T follicular helper cell (primary cell): ENCODE results near the gene NOL6.
A peak's percentile ranks its signal among the peaks of the same experiment; 100 is the strongest.

Experiments used
- DNase-seq: peaks from one replicate; pipeline ENCODE4 v3.0.0-alpha.2; 2020; ENCODE audit warnings: low read depth

Gene NOL6

DNA sequence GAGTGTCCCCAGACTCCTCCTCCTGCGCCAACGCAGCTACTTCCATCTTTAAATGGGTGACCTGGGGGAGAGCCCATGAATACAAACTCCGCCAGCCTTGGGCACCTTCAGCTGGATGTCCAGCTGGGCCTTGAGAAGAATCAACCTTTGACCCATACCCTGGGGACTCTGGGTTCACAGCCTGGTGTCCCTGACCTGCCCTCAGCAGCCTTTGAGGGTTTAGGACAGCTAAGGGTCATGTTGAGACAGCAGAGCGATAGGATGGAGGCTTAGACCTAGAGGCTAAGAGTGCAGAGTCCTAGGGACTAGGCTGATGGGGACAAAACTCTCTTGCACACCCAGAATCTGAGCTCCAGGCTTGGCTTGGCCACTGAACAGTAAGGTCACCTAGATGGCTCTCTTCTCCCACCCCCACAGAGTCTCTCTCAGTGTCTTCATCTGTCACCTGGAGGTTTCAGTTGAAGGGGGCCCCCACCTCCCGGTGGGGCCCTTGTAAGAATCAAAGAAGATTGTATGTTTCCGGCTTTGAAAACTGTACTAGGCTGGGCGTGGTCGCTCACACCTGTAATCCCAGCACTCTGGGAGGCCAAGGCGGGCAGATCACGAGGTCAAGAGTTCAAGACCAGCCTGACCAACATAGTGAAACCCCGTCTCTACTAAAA lies 19.6 kb downstream of the NOL6 start:
- no peak for DNase-seq

DNA sequence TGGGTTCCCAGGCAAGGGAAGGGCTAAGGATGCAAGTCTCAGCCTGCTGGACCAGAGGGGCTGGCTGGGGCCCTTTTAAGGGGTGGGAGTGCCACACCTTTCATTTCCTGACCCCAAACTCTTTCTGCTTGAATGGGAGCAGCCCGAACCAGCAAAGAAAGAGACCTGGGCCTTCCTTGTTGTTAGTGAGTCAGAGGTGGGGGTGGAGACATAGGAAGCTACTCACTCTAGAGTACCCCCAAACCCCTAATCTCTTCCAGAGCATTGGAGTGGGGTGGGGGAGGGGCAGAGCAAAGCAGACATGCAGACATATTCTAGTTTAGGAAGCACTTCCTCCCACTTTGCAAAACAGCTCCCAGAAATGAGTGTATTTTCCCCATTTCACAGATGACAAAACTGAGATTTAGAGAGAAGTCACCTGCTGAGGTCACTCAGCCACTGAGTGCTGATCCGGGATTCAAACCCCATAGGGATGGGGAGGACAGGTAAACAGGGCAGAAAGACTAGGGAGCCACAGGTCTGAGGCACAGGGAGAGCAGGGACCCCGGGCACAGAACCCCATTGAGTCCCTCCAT lies 20.4 kb downstream of the NOL6 start:
- DNase-seq = no peak

DNA sequence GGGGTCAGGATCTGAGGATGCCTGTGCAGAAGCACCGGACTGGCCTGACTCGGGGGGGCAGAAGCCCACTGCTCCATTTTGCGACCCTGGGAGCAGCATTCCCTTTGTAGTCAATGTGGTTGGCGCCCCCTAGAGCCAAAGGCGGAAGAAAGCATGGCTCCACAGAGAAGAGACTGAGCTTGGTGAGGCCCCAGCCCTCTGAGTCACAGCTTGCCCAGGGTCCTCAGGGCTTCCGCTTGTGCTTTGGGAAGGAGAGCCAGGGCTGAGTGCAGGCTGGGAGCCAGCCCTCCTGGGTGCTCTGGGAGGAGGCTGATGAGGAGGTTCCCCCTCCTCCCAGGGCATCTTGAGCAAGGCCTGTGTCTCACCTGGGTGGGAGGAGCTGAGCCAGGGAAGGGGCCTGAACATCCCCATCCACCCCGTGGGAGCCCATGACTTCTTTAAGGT lies 20.9 kb downstream of the NOL6 start:
- peak; percentile 30 for DNase-seq

DNA sequence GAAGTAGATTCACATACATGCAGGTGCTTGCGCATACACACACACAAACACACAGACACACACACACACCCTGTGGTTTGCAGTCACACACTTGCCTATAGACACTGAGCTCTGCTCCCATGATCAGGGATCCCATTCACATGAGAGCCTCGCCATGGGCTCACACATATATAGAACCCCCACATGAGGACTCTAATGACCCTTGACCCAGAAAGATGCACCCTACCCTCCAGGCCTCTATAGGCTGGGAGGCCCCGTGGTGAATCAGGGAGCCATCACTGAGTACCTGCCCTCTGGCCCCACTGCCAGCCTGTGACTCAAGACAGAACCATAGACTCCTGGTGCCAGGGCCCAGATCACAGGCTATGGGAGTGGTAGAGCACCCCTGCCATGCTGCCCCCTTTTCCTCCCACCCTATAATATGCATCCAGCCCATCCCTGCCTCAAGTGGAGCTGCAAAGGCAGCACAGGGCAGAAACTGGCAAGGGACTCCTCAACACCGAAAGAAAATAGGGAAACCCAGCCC lies 23.0 kb downstream of the NOL6 start:
- DNase-seq = no peak

DNA sequence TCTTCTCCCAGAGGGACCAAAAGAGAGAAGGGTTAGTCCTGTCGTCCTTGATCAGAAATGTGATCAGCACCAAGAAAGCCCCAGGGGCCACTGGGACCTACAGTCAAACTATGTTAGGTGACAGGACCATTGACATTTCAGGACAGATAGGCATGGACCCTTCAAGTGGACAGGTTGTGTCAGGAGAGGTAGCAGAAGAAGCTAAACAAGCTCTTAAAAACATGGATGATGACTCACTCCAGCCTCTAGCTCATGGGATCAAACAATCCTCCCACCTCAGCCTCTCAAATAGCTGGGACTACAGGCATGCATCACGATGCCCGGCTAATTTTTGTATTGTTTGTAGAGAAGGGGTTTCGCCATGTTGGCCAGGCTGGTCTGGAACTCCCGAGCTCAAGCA lies 24.0 kb downstream of the NOL6 start:
- no peak for DNase-seq

DNA sequence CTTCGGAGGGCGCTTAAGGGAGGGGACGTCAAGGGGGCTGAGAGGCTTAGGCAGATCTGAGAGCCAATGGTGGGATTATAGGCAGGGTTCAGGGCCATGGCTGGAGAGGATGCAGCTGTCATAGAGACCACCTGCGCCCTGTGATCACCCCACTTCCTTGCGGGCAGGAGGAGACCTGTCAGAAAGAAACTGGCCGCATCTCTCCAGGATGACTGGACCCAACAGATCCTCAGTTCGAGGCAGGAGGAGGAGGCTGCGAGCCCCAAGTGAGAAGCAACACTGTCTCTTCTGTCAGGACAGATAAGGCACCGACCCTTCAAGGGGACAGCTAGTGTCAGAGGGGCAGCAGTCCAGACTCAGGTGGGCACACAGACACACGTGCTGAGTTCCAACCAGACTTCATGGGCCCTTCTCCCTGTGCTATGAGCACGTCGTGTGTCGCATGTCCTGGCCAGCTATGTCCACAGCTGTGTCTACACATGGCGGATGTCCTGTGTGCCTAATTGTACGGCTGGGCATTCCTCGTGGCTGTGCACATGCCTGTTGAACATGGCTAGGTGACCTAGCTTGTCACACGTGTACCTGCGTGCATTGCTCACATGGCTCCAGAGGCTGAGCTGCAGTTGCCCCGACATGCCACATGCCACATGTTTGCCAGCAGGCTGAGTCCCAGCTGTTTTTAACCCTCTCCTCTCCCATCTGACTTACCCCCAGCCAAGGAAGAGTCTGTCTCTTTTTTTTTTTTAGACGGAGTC lies 25.7 kb downstream of the NOL6 start:
- no peak for DNase-seq

DNA sequence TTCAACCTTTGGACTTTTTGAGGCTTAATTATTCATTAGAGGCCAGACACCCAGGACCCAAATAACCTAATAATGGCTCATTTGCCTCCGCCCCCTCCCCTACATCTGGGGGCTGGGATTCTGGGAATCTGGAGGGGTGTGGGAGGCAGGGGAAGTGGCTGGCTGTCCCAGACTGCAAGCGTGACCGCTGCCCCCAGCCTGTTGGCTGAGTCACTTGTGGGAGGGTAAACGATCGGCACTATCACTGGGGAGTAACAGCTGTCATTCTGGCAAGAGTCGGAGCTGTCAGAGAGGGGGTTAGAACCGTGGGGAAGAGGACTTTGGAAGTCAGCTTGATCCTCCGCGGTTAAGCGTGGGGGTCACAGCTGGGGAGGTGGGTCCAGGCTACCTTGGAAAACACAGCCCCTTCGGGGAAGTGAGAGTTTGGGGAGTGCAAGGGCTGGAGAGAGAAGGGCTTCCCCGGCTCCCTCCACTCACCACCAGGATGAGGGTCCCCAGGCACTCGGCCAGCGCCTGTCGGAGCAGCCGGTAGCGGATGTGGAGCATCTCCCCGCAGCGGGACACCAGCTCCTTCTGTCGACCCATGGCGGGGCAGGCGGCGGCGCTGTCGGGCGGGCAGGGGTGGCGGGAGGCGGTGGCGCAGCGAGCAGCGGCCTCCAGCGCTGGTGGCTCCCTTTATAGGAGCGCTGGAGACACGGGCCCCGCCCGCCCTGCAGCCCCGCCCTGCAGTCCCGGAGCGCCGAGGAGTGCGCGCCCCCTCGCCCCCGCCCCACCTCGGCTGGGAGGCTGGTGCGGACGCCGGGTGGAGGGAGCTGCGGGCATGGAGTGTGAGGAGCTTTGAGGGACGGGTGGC lies 26.6 kb downstream of the NOL6 start, which contains the start of gene AQP3:
Gene AQP3, minus strand, starts transcription at position 648 of the 853 bp plus-strand sequence. Its CDS starts 63 bp downstream, at position 585.
- DNase-seq = peak; percentile 67

DNA sequence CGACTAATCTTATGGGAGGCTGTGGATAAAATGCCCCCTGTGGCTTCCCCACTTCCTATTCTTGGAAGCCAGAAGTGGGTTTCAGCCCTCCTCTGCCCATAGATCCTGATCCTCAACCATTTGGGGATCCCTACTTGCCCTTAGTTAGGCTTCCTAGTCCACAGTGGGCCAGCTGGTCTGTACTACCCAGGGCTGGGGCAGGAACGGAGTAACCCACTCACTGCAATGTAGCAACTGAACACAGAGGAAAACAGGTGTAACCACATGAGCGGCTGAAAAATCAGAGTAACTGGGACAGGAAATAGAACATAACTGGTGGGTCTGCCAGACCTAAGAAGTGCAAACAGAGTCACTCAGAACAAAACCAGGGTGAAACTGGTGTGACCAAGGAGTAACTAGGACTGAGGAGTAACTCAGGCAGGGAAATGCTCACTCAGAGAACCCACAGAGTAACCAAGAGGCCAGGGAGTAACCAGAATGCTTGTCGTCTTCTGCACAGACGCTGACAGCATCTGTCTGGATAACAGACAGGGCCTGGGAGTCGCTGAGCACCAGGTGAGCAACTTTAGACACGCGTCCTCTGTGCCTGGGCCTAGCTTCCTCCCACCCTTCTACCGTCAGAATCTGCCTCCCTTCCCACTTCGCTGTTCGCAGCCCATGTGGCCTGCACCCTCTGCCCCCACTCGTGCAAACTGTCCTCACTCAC lies 27.3 kb downstream of the NOL6 start:
- DNase-seq = peak; percentile 38

DNA sequence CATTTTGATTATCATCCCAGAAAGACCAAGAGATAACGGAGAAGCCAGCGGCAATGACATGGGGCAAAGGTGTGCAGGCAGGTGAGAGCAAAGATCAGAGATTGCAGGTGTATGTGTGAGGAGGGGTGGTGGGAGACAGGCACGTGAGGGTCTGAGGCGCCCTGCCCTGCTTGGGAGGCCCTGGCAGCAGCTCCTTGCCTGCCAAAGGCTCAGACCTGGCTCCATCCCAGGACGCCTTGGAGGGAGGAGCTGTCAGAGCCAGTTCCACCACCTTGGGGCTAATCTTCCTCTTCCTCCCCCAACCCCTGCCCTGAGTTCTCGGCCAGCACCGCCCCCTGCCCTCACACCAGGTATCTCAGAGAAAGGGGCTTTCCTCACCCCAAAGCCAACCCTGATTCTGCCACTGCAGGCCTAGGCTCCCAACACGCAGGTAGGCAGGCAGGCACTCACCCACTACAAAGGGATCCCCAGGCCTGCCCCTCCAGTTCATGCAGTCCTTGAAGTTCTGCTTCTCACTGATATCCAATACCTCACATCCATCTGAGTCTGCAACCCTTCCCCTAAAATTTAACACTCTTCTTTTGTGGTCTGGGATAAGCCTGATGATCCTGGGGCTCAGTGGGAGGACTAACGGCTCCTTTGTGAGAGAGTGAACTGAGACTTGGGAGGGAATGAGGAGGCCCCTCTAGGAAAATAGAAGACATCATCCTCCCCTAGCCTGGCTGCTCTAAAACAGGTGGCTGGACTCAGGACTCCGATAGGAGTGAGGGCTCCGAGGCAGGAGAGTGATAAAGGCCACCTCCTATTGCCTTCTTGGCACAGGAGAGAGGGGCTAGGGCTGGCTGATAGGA lies 28.1 kb downstream of the NOL6 start:
- DNase-seq = no peak

DNA sequence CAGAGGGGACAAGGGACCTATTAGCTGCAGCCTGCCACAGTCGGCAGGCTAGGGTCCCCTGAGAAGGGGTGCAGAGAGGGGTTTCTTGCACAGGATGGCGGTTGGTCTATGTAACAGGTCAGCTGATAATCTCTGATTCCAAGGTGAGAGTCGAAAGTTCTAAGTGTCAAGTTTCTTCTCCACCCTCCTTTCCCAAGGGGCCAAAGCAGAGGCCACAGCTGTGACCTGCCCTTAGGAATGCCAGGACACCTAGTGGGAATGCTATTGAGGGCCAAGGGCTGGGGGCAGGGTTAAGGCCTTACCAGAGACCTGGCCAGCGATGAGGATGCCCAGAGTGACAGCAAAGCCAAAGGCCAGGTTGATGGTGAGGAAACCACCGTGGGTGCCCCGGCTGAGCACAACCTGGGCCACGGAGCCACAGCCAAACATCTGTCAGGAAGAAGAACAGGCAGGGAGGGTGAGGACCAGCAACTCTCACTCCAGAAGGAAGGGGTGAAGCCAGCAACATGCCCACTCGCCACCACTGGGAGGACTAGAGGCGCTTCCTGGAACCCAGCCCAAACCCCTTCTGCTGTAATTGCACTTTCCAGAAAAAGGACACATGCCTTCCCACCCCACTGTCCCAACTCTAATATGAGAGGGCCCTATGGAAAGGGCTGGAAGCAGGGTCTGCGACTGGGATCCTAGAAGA lies 30.1 kb downstream of the NOL6 start:
- no peak for DNase-seq

DNA sequence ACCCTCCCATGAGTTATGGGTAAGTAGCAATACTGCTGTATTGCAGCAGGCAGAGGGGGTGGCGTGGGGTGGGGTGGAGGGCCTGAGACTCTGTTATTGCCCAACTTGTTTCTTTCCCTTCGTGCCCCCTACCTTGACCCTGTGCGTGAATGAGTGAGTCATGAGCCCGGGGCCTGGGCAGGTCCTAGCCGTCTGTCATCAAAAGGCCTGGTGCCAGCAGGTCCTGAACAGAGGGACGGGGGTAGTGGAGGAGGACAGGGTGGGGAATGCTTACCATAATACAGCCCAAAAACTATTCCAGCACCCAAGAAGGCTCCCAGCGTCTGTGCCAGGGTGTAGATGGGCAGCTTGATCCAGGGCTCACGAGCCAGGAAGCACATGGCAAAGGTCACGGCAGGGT lies 30.7 kb downstream of the NOL6 start:
- DNase-seq = no peak

DNA sequence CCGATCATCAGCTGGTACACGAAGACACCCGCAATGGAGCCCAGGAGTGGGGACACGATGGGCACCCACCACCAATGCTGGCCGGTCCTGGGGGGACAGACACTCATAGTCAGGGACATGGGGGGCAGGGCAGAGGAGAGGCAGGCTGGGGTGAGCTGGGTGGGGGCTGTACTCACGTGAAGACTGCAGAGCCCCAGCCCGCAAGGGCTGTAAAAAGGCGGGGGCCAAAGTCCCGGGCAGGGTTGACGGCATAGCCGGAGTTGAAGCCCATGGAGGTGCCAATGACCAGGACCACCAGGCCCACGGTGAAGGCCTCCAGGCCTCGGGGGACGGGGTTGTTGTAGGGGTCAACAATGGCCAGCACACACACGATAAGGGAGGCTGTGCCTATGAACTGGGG lies 31.6 kb downstream of the NOL6 start:
- no peak for DNase-seq

DNA sequence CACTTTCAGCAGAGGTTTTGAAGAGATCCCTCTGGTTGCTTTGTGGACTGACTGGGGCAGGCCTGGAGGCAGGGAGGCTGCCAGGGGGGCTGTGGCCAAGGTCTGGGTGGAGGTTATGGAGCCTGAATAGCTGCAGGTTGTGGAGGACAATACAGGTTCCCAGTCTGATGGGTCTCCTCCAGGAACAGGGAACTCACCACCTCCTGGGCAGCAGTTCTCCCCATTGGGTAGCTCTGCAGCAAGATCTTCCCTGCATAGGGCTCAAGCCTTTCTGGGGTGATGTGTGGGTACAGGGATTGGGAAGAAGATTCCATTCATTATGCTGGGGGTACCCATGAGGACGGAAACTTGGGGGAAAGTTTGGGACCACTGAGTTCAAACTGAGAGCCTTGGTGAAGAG lies 33.1 kb downstream of the NOL6 start:
- DNase-seq = no peak

DNA sequence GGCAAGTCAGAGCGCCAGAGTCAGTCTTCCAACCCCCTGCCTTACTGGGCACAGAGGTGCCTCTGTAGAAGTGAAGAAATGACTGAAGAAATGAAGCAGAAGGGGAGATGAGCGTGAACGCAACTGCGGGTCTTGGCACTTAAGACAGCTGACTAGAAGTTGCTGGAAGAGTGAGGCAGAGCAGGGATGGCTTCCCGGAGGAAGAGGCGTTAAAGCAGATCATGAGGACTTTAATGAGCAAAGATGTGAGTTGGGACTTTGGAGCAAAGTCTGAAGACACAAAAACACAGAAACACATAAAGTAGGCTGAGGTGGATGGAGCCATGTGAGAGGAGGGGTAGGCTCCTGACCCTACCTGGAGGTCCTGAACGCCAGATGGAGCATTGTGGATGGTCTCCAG lies 33.5 kb downstream of the NOL6 start:
- DNase-seq = no peak

DNA sequence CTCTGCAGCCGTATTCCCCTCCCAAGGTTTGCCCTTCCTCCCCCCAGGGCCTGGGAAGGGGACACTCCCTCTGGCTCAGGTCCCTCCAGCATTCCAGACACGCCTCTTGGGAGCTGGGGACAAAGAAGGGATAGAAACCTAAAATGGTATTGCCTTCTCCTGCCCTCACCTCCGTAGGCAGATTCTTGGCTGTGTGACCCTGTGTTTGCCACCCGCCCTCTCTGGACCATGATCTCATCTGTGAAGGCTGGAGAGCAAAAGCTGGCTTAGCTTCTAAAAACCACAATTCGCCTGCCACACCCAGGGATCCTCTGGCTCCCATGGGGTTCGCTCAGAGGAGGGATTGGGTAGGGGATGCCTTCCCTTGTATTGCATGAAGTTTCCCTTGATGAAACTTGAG lies 34.0 kb downstream of the NOL6 start:
- DNase-seq = no peak

DNA sequence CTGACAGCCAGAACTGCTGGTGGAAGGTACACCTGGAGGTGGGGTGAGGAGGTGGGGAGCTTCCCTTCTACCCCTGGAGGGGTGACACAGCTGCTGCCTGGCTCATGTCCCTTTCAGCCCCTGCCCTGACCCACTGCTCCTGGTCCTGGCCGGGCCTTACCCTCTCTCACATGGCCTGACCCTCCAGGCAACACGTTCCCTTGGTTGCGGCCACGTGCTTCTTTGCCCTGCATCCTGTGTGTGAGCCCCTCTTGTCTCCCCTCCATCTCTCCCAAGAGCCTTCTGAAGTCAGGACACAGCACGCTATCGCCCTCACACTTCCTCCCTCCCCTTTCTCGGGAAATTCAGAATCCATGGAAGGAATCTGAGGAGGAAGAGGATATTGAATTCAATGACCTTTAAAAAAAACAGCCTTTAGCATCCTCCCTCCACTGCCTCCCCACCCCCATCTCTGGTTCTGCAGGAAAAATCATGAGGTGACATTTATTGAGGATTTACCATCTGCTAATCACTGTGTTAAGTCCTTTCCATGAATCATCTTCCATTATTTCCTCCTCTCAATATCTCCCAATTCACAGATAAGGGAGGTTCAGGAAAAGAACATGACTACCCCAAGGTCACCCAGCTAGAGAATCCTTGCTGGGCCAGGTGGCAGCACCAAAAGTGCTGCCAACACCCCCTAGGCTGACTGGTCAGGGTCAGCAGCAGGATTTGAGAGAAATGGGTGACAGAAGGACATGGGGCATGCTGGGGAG lies 34.6 kb downstream of the NOL6 start:
- DNase-seq = no peak

DNA sequence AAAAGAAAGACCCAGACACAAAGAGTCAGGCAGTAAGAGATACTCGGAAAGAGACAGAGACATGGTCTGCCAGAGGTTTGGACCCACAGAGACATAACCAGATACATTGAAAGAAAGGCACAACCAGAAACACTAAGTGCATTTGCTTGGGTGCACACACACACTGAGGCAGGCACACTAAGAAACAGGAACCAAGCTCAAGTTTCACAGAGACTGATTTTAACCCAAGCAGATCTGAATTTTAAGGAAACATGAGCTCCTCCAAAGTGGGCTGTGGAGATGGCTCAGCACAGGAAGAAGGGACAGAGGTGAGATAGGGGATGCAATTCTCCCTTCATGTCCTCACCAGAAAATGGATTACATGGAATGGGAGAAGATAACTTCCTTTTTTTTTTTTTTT lies 35.8 kb downstream of the NOL6 start:
- no peak for DNase-seq

DNA sequence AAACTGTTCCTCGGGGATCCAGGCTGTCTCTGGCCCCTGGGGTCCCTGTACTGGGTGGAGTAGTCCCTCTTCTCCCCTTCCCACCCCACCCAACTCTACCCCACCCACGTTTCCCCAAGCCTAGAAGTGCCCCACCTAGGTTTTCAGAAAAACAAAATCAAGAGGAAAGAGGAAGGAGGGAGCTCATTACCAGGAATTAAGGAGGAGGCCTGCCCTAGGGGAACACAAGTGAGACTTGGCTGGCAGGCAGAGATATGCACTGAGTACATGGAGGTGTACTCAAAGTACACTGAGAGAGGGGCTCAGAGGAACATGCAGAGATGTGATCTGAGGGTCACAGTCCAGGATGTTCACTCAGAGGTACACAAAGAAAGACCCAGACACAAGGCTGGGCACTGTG lies 36.5 kb downstream of the NOL6 start:
- DNase-seq = no peak

DNA sequence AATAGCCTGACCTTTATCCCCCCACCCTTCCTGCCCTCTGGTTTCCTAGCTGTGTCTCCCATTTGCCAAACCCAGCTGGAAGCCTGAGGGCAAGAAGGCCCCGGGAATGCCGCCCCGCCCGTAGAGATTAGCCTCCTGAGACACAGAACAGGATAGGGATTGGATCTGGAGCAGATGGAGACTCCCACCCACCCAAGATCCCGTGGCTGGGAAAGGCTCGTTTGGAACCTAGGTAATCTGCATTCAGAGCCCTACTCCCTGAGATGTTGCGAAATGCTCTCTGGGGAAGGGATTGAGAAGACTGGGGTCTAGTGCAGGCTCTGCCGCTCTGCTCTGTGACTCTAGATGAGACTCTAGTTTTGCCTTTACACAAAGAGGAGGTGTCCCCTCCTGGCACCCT lies 37.3 kb downstream of the NOL6 start:
- no peak for DNase-seq
